Keratinocyte (primary cell): ENCODE results near the gene ADAMTSL3.

Experiments
- CTCF ChIP-seq, 3 experiments: IDR thresholded peaks in 1 of 3; conservative IDR thresholded peaks in 1 of 3; optimal IDR thresholded peaks in 1 of 3; 2 replicates in 2 of 3; 3 replicates in 1 of 3; pipeline versions ENCODE3 to v1.5.1; 2011; ENCODE audit warnings: low read length in 3 of 3, mild to moderate bottlenecking in 3 of 3, moderate library complexity in 2 of 3, control low read depth in 1 of 3, inconsistent platforms in 1 of 3; ENCODE audit not compliant: insufficient read depth in 2 of 3; ENCODE audit errors: extremely low read depth in 1 of 3
- EZH2 ChIP-seq: IDR thresholded peaks from one replicate; pipeline ENCODE4 v1.6.1; 2012; ENCODE audit warnings: inconsistent platforms, mild to moderate bottlenecking, low read length, moderate library complexity

- TF ChIP-seq CTCF (optimal IDR thresholded peaks at IDR 0.05 in 1 of 3, IDR thresholded peaks at IDR 0.05 in 1 of 3, conservative IDR thresholded peaks at IDR 0.05 in 1 of 3; ENCODE audit: extremely low read depth in 1 of 3, insufficient read depth in 2 of 3, low read length in 3 of 3) = no peak
- TF ChIP-seq EZH2 = no peak
Observed at GRCh38 chr15:83764201-83764838, 110.4 kb downstream of the ADAMTSL3 start.
